Measurements from ENCODE around the gene TNFRSF13B.
"Not testable (repeated sequence)": the region's sequence is repeated elsewhere in the genome, so short reads cannot be mapped to it uniquely, and the experiment has no call there.

The TNFRSF13B gene

GRCh38 chr17:17018021-17018441, 46.1 kb upstream of the TNFRSF13B start:
- no peaks in the 10 kb centered on the region for H3K79me2 ChIP-seq (ENCODE audit: insufficient read depth, low read length)
- no peaks in the 10 kb centered on the region for H3F3A ChIP-seq (ENCODE audit: insufficient read depth)
- H3K4me3 ChIP-seq (ENCODE audit: insufficient read depth, low read length, poor library complexity, severe bottlenecking): no peak overlapping the region
- H3K9me3 ChIP-seq (ENCODE audit: insufficient read depth, low read length): no peaks in the 10 kb centered on the region
- no peaks in the 10 kb centered on the region for H3K9me2 ChIP-seq (replicated peaks; ENCODE audit: insufficient read depth, low read length)
- H3K27me3 ChIP-seq (ENCODE audit: low read length): no peaks in the 10 kb centered on the region
- H3K36me3 ChIP-seq (ENCODE audit: low read length): no peaks in the 10 kb centered on the region
- no peak overlapping the region for H3K9ac ChIP-seq (ENCODE audit: low read length)
- no peak overlapping the region for H3K27ac ChIP-seq (ENCODE audit: low read depth, low read length)
- H2AFZ ChIP-seq (ENCODE audit: low read depth, low read length, severe bottlenecking): no peak overlapping the region
- no peaks in the 10 kb centered on the region for H4K20me1 ChIP-seq (ENCODE audit: low read depth, low read length)
- TF ChIP-seq EZH2phosphoT487 (conservative IDR thresholded peaks at IDR 0.05; ENCODE audit: low read length): no peak
- no peak for TF ChIP-seq CTCF (IDR thresholded peaks at IDR 0.05; ENCODE audit: insufficient read depth, low read length, poor library complexity, severe bottlenecking)
- H3K4me2 ChIP-seq (ENCODE audit: low read depth, low read length, poor library complexity, severe bottlenecking): no peak overlapping the region

GRCh38 chr17:17017343-17018014, 45.6 kb upstream of the TNFRSF13B start:
- H3K9me3 ChIP-seq (ENCODE audit: insufficient read depth, low read length): no peaks in the 10 kb centered on the region
- no peak overlapping the region for H3K9ac ChIP-seq (ENCODE audit: low read length)
- no peak overlapping the region for H3K27ac ChIP-seq (ENCODE audit: low read depth, low read length)
- H3F3A ChIP-seq (ENCODE audit: insufficient read depth): no peaks in the 10 kb centered on the region
- no peak for TF ChIP-seq CTCF (IDR thresholded peaks at IDR 0.05; ENCODE audit: insufficient read depth, low read length, poor library complexity, severe bottlenecking)
- no peak for TF ChIP-seq EZH2phosphoT487 (conservative IDR thresholded peaks at IDR 0.05; ENCODE audit: low read length)
- no peaks in the 10 kb centered on the region for H3K79me2 ChIP-seq (ENCODE audit: insufficient read depth, low read length)
- no peaks in the 10 kb centered on the region for H3K27me3 ChIP-seq (ENCODE audit: low read length)
- H3K9me2 ChIP-seq (replicated peaks; ENCODE audit: insufficient read depth, low read length): no peaks in the 10 kb centered on the region
- H3K4me3 ChIP-seq (ENCODE audit: insufficient read depth, low read length, poor library complexity, severe bottlenecking): no peak overlapping the region
- no peaks in the 10 kb centered on the region for H4K20me1 ChIP-seq (ENCODE audit: low read depth, low read length)
- H3K4me2 ChIP-seq (ENCODE audit: low read depth, low read length, poor library complexity, severe bottlenecking): no peak overlapping the region
- H3K36me3 ChIP-seq (ENCODE audit: low read length): no peaks in the 10 kb centered on the region
- H2AFZ ChIP-seq (ENCODE audit: low read depth, low read length, severe bottlenecking): no peak overlapping the region

GRCh38 chr17:17016199-17017197, 44.6 kb upstream of the TNFRSF13B start:
- not testable (repeated sequence) for H3K79me2 ChIP-seq (ENCODE audit: insufficient read depth, low read length); H3F3A ChIP-seq (ENCODE audit: insufficient read depth); H4K20me1 ChIP-seq (ENCODE audit: low read depth, low read length); H3K27me3 ChIP-seq (ENCODE audit: low read length); H3K9me2 ChIP-seq (replicated peaks; ENCODE audit: insufficient read depth, low read length); H3K27ac ChIP-seq (ENCODE audit: low read depth, low read length); H2AFZ ChIP-seq (ENCODE audit: low read depth, low read length, severe bottlenecking); H3K4me2 ChIP-seq (ENCODE audit: low read depth, low read length, poor library complexity, severe bottlenecking); H3K36me3 ChIP-seq (ENCODE audit: low read length); H3K9ac ChIP-seq (ENCODE audit: low read length); H3K9me3 ChIP-seq (ENCODE audit: insufficient read depth, low read length); H3K4me3 ChIP-seq (ENCODE audit: insufficient read depth, low read length, poor library complexity, severe bottlenecking)

- Histone ChIP-seq H3K9ac (ENCODE audit: low read length) (no peak overlapping the region), H4K20me1 (ENCODE audit: low read depth, low read length) (no peaks in the 10 kb centered on the region), H3F3A (ENCODE audit: insufficient read depth) (no peaks in the 10 kb centered on the region), H3K4me3 (ENCODE audit: insufficient read depth, low read length, poor library complexity, severe bottlenecking) (no peak overlapping the region), H3K9me3 (ENCODE audit: insufficient read depth, low read length) (no peaks in the 10 kb centered on the region), H3K4me2 (ENCODE audit: low read depth, low read length, poor library complexity, severe bottlenecking) (no peak overlapping the region), H2AFZ (ENCODE audit: low read depth, low read length, severe bottlenecking) (no peak overlapping the region), H3K27me3 (ENCODE audit: low read length) (no peaks in the 10 kb centered on the region), H3K9me2 (replicated peaks; ENCODE audit: insufficient read depth, low read length) (no peaks in the 10 kb centered on the region), H3K36me3 (ENCODE audit: low read length) (no peaks in the 10 kb centered on the region), H3K79me2 (ENCODE audit: insufficient read depth, low read length) (no peaks in the 10 kb centered on the region), H3K27ac (ENCODE audit: low read depth, low read length) (no peak overlapping the region)
- TF ChIP-seq CTCF (IDR thresholded peaks at IDR 0.05; ENCODE audit: insufficient read depth, low read length, poor library complexity, severe bottlenecking): no peak
- TF ChIP-seq EZH2phosphoT487 (conservative IDR thresholded peaks at IDR 0.05; ENCODE audit: low read length): no peak
Observed at GRCh38 chr17:17015230-17015629, 43.3 kb upstream of the TNFRSF13B start.

- not testable (repeated sequence) for H3K4me3 ChIP-seq (ENCODE audit: insufficient read depth, low read length, poor library complexity, severe bottlenecking); H3K36me3 ChIP-seq (ENCODE audit: low read length); H3K4me2 ChIP-seq (ENCODE audit: low read depth, low read length, poor library complexity, severe bottlenecking); H3K9me2 ChIP-seq (replicated peaks; ENCODE audit: insufficient read depth, low read length); H2AFZ ChIP-seq (ENCODE audit: low read depth, low read length, severe bottlenecking); H3K9ac ChIP-seq (ENCODE audit: low read length); H3K79me2 ChIP-seq (ENCODE audit: insufficient read depth, low read length); H4K20me1 ChIP-seq (ENCODE audit: low read depth, low read length); H3K27me3 ChIP-seq (ENCODE audit: low read length); H3K27ac ChIP-seq (ENCODE audit: low read depth, low read length); H3K9me3 ChIP-seq (ENCODE audit: insufficient read depth, low read length); H3F3A ChIP-seq (ENCODE audit: insufficient read depth)
Observed at GRCh38 chr17:17014748-17015124, 42.8 kb upstream of the TNFRSF13B start.

All from SU-DHL-6 (cell line).